ENCODE measurements around the gene SYT14.
"Not testable (repeated sequence)": the region's sequence is repeated elsewhere in the genome, so short reads cannot be mapped to it uniquely, and the experiment has no call there.

SYT14 gene

GRCh38 chr1:209899948-209900347 is 38.1 kb upstream of the SYT14 start:
- peak; percentile 35 for DNase-seq (ENCODE audit: low read depth)
- no peak overlapping the region for H3K4me3 ChIP-seq (ENCODE audit: low read depth, low read length)
- TF ChIP-seq CTCF (IDR thresholded peaks at IDR 0.05; ENCODE audit: insufficient read depth, low read depth, low read length, missing control alignments), result peak; percentile 58

GRCh38 chr1:209900734-209901133 is 37.3 kb upstream of the SYT14 start:
- DNase-seq (ENCODE audit: low read depth), result no peak
- no peak for TF ChIP-seq CTCF (IDR thresholded peaks at IDR 0.05; ENCODE audit: insufficient read depth, low read depth, low read length, missing control alignments)
- no peak overlapping the region for H3K4me3 ChIP-seq (ENCODE audit: low read depth, low read length)

- H3K4me3 ChIP-seq (ENCODE audit: low read depth, low read length), result no peak overlapping the region
- no peak for DNase-seq (ENCODE audit: low read depth)
- no peak for TF ChIP-seq CTCF (IDR thresholded peaks at IDR 0.05; ENCODE audit: insufficient read depth, low read depth, low read length, missing control alignments)
These were observed 36.8 kb upstream of the SYT14 start for GRCh38 chr1:209901211-209901610.

GRCh38 chr1:209904774-209905173 is 33.2 kb upstream of the SYT14 start:
- not testable (repeated sequence) for H3K4me3 ChIP-seq (ENCODE audit: low read depth, low read length); DNase-seq (ENCODE audit: low read depth)

- no peak overlapping the region for H3K4me3 ChIP-seq (ENCODE audit: low read depth, low read length)
- no peak for TF ChIP-seq CTCF (IDR thresholded peaks at IDR 0.05; ENCODE audit: insufficient read depth, low read depth, low read length, missing control alignments)
- DNase-seq (ENCODE audit: low read depth), result no peak
These were observed 26.3 kb upstream of the SYT14 start for GRCh38 chr1:209911746-209912145.

- no peak for TF ChIP-seq CTCF (IDR thresholded peaks at IDR 0.05; ENCODE audit: insufficient read depth, low read depth, low read length, missing control alignments)
- no peak for DNase-seq (ENCODE audit: low read depth)
- H3K4me3 ChIP-seq (ENCODE audit: low read depth, low read length), result no peak overlapping the region
These were observed 25.7 kb upstream of the SYT14 start for GRCh38 chr1:209912306-209912705.

GRCh38 chr1:209919637-209920036 is 18.4 kb upstream of the SYT14 start:
- DNase-seq (ENCODE audit: low read depth); H3K4me3 ChIP-seq (ENCODE audit: low read depth, low read length): not testable (repeated sequence)

- DNase-seq (ENCODE audit: low read depth), result no peak
- H3K4me3 ChIP-seq (ENCODE audit: low read depth, low read length), result no peak overlapping the region
- no peak for TF ChIP-seq CTCF (IDR thresholded peaks at IDR 0.05; ENCODE audit: insufficient read depth, low read depth, low read length, missing control alignments)
These were observed 17.2 kb upstream of the SYT14 start for GRCh38 chr1:209920844-209921243.

Measured in GM12865 (cell line).